OCI-LY3 (cell line): ENCODE data around the gene CRYBA2.

Source experiments
- EZH2phosphoT487 ChIP-seq: fragments of 200-600 bp; shearing (Covaris generic); IDR thresholded peaks from 2 replicates; pipeline ENCODE4 v1.6.1; 2018; ENCODE audit warnings: antibody characterized with exemption, mixed run types, low read depth
- TF ChIP-seq, protein P1 (sequence below): fragments of 200-600, 300-600 bp; sonication (generic); IDR thresholded peaks from 2 replicates; pipeline ENCODE4 v1.5.1; 2014; ENCODE audit warnings: antibody characterized with exemption, low read length, low read depth

- TF ChIP-seq, protein P1, sequence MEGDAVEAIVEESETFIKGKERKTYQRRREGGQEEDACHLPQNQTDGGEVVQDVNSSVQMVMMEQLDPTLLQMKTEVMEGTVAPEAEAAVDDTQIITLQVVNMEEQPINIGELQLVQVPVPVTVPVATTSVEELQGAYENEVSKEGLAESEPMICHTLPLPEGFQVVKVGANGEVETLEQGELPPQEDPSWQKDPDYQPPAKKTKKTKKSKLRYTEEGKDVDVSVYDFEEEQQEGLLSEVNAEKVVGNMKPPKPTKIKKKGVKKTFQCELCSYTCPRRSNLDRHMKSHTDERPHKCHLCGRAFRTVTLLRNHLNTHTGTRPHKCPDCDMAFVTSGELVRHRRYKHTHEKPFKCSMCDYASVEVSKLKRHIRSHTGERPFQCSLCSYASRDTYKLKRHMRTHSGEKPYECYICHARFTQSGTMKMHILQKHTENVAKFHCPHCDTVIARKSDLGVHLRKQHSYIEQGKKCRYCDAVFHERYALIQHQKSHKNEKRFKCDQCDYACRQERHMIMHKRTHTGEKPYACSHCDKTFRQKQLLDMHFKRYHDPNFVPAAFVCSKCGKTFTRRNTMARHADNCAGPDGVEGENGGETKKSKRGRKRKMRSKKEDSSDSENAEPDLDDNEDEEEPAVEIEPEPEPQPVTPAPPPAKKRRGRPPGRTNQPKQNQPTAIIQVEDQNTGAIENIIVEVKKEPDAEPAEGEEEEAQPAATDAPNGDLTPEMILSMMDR = no peak
- no peak for TF ChIP-seq EZH2phosphoT487
Observed at GRCh38 chr2:219010873-219011272, 17.7 kb upstream of the CRYBA2 start.
